Lung microvascular endothelial cell (primary cell): Measurements from ENCODE around the gene SETD2. TPM values are rescaled to one million over a fixed set of nuclear protein-coding genes. Genes with fewer than 3 reads are reported as not detected.
"Not testable (repeated sequence)": the region's sequence is repeated elsewhere in the genome, so short reads cannot be mapped to it uniquely, and the experiment has no call there.

Source experiments
- DNase-seq, 2 donors: peaks; one replicate each; pipeline versions ENCODE4 v3.0.0 to v3.0.0-alpha.2; 2010; ENCODE audit warnings: low read depth in 2 of 2
- total RNA-seq: library from RNA; depleted of rRNA; stranded (reverse); fragments of >200 nt; gene quantifications from 2 replicates; pipeline ENCODE4 v1.2.1, GENCODE V29; 2014

Gene SETD2
- total RNA-seq, 1 donor from 2014 or later: 24.4 TPM

DNA sequence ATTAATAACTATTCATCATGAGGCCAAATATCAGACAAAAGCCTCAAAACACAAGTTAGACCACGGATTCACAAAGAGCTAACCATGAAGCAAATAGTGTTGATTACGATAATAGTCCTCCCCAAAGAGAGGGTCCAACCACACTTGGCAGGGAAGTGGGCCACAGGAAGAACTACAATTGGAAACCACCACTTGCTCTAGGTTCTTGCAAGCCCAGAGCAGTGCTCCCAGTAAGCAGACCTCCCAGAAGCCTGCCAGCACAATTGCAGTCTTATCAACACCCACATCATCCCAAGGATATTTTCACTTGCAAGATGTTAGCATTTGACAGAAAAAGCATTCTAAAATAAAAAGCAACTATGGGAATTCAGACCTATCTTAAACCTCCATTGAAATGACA, 11.3 kb downstream of the SETD2 start:
- no peak for DNase-seq

GRCh38 chr3:47151836-47152235, 12.1 kb downstream of the SETD2 start:
- DNase-seq: peak; percentile 5 to 37

DNA sequence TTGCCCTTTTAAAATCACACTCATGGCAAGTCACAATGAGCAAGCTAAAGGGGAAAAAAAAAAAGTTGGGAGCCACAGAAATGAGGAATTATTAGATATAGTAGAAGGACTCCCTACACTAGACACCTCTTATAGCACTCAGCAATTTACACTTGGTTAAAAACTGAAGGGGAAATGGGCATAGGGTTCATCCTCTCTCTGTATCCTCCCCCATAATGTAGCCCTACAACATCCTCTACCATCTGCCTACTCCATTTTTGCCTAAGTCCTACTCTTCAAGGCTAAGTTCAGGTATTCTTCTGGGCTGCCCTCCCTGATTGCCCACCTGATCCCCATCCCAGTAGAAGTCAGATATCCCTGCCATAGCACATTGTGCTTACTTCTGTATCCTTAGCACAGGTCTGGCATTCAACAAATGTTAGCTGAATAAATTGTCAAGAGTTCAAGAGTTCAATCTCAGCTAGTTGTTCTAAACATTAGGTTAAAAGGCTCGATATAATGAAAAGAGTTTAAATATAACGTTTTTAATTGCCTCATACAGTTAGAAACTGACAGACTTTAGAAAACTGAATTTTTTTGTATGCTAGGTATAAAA, 14.5 kb downstream of the SETD2 start:
- no peak for DNase-seq

GRCh38 chr3:47145272-47145671, 18.6 kb downstream of the SETD2 start:
- no peak for DNase-seq

DNA sequence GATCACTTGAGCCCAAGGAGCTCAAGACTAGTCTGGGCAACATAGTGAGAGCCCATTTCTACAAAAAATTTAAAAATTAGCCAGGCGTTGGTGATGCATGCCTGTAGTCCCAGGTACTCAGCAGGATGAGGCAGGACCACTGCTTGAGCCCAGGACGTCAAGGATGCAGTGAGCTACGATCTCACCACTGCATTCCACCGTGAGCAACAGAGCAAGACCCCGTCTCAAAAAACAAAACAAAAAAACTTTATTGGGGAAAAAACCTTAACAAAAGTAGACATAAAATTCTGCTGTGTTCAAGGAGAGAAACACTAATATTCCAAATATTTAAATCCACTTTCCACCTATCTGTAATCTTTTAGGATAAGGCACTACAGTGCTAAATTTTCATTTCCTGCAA, 20.8 kb downstream of the SETD2 start:
- DNase-seq: no peak

DNA sequence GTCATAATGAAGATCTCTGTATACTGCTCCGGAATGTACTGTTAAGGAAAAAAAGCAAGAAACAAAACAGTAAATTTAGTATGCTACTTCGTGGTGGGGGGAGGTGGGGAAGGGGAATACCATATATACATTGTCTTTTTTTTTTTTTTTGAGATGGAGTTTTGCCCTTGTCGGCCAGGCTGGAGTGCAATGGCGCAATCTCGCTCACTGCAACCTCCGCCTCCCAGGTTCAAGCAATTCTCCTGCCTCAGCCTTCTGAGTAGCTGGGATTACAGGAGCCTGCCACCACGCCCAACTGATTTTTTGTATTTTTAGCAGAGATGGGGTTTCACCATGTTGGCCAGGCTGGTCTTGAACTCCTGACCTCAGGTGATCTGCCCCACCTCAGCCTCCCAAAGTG, 21.4 kb downstream of the SETD2 start:
- DNase-seq: not testable (repeated sequence)

DNA sequence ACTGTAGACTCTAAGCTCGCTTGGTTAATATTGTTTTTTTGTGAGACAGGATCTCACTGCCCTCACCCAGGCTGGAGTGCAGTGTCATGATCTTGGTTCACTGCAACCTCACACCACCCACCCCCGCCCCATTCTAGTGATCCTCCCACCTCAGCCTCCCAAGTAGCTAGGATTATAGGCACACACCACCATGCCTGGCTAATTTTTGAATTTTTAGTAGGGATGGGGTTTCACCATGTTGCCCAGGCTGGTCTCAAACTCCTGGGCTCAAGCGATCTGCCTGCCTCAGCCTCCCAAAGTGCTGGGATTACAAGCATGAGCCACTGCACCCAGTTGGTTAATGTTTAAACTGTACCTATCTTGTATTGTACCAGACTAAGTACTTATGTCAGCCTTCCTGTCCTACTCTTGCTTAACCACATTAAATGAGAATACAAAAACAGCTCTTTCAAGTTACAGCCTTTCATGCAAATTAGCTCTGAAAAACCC, 22.9 kb downstream of the SETD2 start:
- not testable (repeated sequence) for DNase-seq

- not testable (repeated sequence) for DNase-seq
Observed at GRCh38 chr3:47140553-47140952, 23.4 kb downstream of the SETD2 start.

- no peak for DNase-seq
Observed at GRCh38 chr3:47134311-47134710, 29.6 kb downstream of the SETD2 start.

- peak in 1 of 2 donors; percentile 3 for DNase-seq
Observed at GRCh38 chr3:47133641-47134040, 30.3 kb downstream of the SETD2 start.

GRCh38 chr3:47130557-47130956, 33.4 kb downstream of the SETD2 start:
- DNase-seq: no peak

GRCh38 chr3:47128137-47128536, 35.8 kb downstream of the SETD2 start:
- no peak for DNase-seq

DNA sequence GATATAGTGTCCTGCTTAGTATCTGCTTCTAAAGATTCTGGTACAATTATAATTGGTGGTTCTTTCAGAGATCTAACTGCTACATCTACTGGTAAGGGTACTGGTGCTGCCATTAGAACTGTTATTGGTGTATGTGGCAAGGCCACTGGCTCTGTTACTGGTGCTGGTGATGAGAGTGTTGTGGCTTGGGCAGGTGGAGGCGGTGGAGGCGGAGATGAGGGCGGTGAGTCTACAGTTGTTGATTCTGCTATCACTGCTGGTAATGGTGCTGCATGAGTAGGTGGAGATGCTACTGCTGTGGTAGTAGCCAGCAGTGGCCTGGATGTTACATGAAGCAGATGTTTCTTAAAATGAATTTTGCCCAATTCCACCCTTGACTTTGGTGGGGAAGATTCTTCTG, 40.1 kb downstream of the SETD2 start:
- no peak for DNase-seq

- DNase-seq: no peak
Observed at GRCh38 chr3:47121409-47121808, 42.5 kb downstream of the SETD2 start.

DNA sequence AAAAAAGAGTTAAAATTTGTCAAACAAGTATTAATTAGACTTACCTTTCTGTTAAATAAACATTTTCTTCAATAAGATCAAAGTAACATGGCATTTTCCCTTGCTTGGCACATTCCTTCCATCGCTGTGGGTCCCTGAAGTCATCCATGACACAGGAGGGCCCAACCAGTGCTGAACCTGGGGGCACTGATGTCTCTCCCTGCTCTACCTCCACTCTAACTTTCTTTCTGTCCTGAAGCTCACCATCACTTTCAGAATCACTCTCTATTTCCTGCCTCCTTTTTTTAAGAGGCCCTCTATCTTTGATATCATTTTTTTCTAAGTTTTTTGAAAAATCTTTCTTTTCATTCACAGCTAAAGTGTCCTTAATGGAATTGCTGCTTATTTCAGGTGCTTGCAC, 43.8 kb downstream of the SETD2 start:
- no peak for DNase-seq

- not testable (repeated sequence) for DNase-seq
Observed at GRCh38 chr3:47119387-47119786, 44.5 kb downstream of the SETD2 start.

DNA sequence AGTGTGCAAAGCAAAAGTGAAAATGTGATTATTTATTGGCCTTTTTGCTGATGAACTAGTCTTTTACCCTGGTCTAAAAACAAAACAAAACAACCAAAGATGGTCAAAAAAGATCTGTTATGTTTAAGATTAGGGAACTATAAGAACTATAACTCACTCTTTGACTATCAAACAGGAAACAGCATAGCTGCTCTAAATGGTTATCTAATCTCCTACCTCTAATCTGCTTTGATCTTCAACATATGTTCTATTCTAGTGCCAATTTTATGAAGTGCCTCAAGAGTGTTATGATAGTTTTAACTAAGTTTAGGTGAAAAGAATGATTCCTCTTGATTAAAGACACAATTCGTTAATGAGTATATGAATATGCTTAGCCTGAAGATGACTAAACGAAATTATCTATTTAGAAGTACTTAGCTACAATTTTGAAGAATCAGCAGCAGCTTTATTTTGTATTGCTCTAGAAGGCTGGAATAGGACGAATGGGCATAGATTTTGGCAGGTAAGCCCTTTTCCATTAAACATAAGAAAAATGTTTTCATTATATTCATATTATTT, 46.0 kb downstream of the SETD2 start:
- peak in 1 of 2 donors; percentile 20 for DNase-seq

GRCh38 chr3:47115524-47115923, 48.4 kb downstream of the SETD2 start:
- DNase-seq: not testable (repeated sequence)

DNA sequence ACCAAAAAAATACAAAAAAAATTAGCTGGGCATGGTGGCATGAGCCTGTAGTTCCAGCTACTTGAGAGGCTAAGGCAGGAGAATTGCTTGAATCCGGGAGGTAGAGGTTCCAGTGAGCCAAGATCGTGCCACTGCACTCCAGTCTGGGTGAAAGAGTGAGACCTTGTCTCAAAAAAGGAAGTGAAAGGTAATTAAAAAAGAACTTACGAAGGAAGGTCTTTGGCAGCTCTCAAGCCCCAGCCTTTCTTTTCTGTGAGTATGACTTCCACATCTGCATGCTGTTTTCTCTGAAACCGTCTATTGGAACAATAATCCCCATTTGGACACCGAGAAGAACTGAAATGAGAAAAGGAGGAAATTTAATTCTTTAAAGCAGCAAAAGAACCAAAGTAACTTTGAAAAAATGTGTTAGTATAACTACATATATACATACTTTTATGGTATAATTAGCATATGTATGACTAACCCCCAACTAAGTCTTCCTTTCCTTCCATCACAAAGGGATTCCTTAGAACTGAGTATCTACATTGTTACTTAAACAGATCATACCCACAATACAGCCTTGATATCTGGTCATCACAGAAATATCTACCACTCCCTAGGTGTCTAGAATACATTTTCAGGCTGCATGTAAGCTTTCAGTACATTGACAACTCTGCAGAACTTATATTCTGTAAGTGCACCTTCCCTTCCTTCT, 50.1 kb downstream of the SETD2 start:
- peak in 1 of 2 donors; percentile 42 for DNase-seq

- no peak for DNase-seq
Observed at GRCh38 chr3:47112997-47113396, 50.9 kb downstream of the SETD2 start.

DNA sequence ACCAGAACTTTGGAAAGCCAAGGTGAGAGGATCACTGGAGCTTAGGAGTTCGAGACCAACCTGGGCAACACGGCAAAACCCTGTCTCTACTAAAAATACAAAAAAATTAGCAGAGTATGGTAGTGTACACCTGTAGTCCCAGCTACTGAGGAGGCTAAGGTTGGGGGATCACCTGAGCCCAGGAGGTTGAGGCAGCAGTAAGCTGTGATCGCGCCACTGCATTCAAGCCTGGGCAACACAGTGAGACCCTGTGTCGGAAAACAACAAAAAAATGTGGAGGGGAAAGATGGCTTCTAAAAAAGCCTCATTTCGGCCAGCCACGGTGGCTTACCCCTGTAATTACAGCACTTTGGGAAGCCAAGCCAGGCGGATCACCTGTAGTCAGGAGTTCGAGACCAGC, 54.5 kb downstream of the SETD2 start:
- no peak for DNase-seq

DNA sequence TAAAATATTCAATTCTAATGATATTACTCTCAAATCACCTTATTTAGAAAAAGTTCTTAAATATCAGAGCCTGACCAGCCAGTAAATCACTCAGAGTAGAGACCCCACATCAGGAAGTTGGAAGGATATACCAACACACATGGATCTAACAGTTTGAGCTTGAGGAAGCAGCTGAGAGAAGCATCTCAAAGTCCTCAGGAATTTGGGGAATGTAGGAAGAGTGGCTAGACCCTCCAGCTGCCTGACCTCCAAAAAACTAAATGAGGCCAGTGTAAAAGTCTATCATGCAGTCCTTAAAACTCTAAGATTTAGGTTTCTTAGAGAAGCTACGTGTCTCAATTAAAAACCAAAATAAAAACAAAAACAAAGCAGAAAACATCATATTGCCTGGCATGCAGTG, 55.4 kb downstream of the SETD2 start:
- DNase-seq: peak in 1 of 2 donors; percentile 2

DNA sequence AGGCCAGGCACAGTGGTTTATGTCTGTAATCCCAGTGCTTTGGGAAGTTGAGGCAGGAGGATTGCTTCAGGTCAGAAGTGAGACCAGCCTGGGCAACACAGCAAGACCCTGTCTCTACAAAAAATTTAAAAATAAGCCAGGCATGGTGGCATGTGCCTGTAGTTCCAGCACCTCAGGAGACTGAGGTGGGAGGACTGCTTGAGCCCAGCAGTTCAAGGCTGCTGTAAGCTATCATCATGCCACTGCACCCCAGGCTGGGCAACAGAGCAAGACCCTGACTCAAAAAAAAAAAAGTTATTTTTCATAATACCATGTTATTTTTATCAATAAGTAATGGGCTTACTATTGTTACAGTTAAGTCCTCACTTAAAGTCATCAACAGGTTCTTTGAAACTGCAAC, 59.7 kb downstream of the SETD2 start:
- DNase-seq: no peak
